Lower lobe of right lung (tissue), 2 donors: ENCODE results near the gene SLC25A3. TPM values are rescaled to one million over a fixed set of nuclear protein-coding genes. Genes with fewer than 3 reads are reported as not detected.

Experiments used
- ATAC-seq, 2 donors: fragments of 200-7000 bp; cut with Tn5 transposase; one replicate each; pipeline ENCODE4 v1.9.1; 2020 to 2022; ENCODE audit warnings: mild to moderate bottlenecking in 2 of 2, moderate library complexity in 2 of 2
- DNase-seq: peaks from one replicate; pipeline ENCODE4 v3.0.0-alpha.2; 2020
- H3K27ac ChIP-seq: fragments of 200-600 bp; one replicate; pipeline ENCODE4 v1.8.0; 2022
- H3K27me3 ChIP-seq: fragments of 200-600 bp; one replicate; pipeline ENCODE4 v1.8.0; 2022; ENCODE audit warnings: low read depth
- H3K36me3 ChIP-seq: fragments of 200-600 bp; one replicate; pipeline ENCODE4 v1.8.0; 2022; ENCODE audit warnings: mild to moderate bottlenecking
- H3K4me1 ChIP-seq: fragments of 200-600 bp; one replicate; pipeline ENCODE4 v1.8.0; 2022
- H3K4me3 ChIP-seq: fragments of 200-600 bp; one replicate; pipeline ENCODE4 v1.8.0; 2022; ENCODE audit warnings: mild to moderate bottlenecking
- H3K9me3 ChIP-seq: fragments of 200-600 bp; one replicate; pipeline ENCODE4 v1.8.0; 2022
- intact Hi-C: fragments of 100-400 bp; cut with DNase I; formaldehyde crosslinking; loops from one replicate; pipeline ENCODE4 v1.11.0; 2022
- total RNA-seq: library from RNA; stranded (reverse); fragmentation: NEBNext Ultra II Directional; extraction: Animal tissue kit (Norgen Biotek cat#: 25700); gene quantifications from one replicate; pipeline ENCODE4 v1.2.1, GENCODE V29; 2021
- TF ChIP-seq, protein P1 (sequence below): fragments of 200-600 bp; IDR thresholded peaks from one replicate; pipeline ENCODE4 v1.8.0; 2022; ENCODE audit warnings: antibody characterized with exemption, mild to moderate bottlenecking
- donor health status: DM: no; HTN: yes; CAD: no; lungs with severe emphysema.

SLC25A3 gene
- total RNA-seq, 1 donor from 2014 or later, result 348 TPM

DNA sequence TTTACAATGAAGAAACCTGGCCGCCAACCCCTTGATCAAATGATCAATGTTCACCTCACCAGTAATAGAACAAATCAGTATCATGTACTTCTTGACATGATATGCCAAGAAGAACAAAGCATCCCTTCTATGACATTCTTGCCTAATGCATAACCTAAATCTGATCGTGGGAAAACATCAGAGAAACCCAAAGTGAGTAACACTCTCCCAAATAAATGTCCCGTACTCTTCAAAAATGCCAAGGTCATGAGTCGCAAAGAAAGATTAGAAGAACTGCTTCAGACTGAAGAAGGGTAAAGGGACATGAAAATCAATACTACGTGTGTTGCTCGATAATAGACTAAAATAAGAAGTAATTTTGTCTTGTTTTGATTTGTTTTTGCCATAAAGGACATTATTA is 11.4 kb upstream of the SLC25A3 start:
- no peaks in the 10 kb centered on the region for H3K9me3 ChIP-seq
- DNase-seq (no peak), ATAC-seq (no peak)
- intact Hi-C loops, result no loop called here
- no peak overlapping the region for H3K27ac ChIP-seq
- no peak overlapping the region for H3K4me3 ChIP-seq
- no peaks in the 10 kb centered on the region for H3K4me1 ChIP-seq
- no peaks in the 10 kb centered on the region for H3K36me3 ChIP-seq
- H3K27me3 ChIP-seq, result no peaks in the 10 kb centered on the region
- TF ChIP-seq, protein P1, sequence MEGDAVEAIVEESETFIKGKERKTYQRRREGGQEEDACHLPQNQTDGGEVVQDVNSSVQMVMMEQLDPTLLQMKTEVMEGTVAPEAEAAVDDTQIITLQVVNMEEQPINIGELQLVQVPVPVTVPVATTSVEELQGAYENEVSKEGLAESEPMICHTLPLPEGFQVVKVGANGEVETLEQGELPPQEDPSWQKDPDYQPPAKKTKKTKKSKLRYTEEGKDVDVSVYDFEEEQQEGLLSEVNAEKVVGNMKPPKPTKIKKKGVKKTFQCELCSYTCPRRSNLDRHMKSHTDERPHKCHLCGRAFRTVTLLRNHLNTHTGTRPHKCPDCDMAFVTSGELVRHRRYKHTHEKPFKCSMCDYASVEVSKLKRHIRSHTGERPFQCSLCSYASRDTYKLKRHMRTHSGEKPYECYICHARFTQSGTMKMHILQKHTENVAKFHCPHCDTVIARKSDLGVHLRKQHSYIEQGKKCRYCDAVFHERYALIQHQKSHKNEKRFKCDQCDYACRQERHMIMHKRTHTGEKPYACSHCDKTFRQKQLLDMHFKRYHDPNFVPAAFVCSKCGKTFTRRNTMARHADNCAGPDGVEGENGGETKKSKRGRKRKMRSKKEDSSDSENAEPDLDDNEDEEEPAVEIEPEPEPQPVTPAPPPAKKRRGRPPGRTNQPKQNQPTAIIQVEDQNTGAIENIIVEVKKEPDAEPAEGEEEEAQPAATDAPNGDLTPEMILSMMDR, result no peak

DNA sequence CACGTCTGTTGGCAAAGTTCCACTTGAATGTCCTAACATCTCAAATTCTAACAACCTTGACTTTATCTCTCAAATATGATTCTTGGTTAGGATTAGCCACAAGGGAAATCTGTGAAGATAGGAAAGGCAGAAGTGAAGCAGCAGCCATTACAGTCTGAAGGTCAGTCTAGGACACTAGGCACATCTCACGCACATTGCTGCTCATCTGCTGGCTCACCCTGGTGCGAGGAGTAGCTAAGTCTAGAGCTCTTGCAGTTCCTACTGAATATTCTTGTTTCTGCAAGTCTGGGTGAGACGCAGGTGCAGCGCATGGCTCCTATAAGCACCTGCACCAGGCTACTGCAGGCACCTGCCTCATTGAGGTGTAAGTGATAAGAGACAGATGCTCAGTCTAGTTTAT is 6.4 kb upstream of the SLC25A3 start:
- no peaks in the 10 kb centered on the region for H3K27me3 ChIP-seq
- intact Hi-C loops, result no loop called here
- DNase-seq (no peak), ATAC-seq (no peak)
- no peak overlapping the region for H3K27ac ChIP-seq
- H3K36me3 ChIP-seq, result no peaks in the 10 kb centered on the region
- H3K4me3 ChIP-seq, result no peak overlapping the region
- no peaks in the 10 kb centered on the region for H3K4me1 ChIP-seq
- no peaks in the 10 kb centered on the region for H3K9me3 ChIP-seq
- TF ChIP-seq, protein P1, result no peak

DNA sequence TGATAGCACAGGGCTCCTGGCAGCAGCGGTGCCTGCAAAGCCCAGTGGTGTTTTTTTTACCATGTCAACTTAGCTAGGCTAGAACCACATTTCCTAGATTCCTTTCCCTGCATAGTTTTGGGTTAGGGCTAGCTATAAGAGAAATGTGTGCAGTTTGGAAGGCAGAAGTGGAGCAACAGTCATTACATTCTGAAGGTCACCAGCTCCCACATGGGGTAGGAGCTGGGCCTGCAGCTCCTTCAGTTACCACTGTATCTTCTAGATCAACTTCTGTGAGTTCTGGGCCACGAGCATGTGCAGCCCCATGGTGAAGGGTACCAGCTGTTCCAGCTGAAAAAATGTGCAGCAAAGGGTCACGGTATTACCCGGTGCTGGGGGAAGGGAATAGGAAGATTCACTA is 2.3 kb upstream of the SLC25A3 start:
- DNase-seq (no peak), ATAC-seq (no peak)
- H3K36me3 ChIP-seq, result peaks cover 8% of the 10 kb centered on the region
- no peaks in the 10 kb centered on the region for H3K27me3 ChIP-seq
- peaks cover 18% of the 10 kb centered on the region for H3K4me1 ChIP-seq
- no peak overlapping the region for H3K27ac ChIP-seq
- TF ChIP-seq, protein P1, result no peak
- no peak overlapping the region for H3K4me3 ChIP-seq
- no peaks in the 10 kb centered on the region for H3K9me3 ChIP-seq
- intact Hi-C loops, result no loop called here

DNA sequence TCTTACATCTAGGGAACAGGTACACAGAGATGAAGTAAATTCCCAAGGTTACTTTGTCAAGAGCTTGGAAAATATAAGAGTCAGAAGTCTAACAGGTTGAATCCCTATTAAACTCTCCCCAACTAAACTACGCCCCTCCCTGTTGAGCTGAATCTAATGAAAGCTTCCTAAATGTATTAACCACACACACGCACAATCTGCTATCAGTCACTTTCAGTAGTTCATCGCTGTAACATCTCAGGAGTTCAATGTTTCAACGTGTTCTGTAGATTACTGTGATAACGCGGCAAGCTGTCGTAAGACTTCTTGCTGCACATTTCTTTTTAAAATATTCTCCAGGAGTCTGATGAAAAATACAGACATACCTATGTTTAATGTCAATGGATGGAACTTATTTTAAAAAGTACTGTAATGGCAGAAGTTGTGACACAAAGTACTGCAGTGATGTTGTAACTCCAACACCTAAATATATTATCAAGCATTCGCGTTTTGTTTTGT is 612 bp upstream of the SLC25A3 start:
- intact Hi-C loops, result no loop called here
- Histone ChIP-seq H3K27ac (peak overlapping the region; percentile 98), H3K27me3 (no peaks in the 10 kb centered on the region), H3K4me1 (peaks cover 25% of the 10 kb centered on the region), H3K4me3 (peak overlapping the region; percentile 85), H3K36me3 (peaks cover 25% of the 10 kb centered on the region), H3K9me3 (no peaks in the 10 kb centered on the region)
- no peak for ATAC-seq
- no peak for DNase-seq
- TF ChIP-seq, protein P1, result no peak

DNA sequence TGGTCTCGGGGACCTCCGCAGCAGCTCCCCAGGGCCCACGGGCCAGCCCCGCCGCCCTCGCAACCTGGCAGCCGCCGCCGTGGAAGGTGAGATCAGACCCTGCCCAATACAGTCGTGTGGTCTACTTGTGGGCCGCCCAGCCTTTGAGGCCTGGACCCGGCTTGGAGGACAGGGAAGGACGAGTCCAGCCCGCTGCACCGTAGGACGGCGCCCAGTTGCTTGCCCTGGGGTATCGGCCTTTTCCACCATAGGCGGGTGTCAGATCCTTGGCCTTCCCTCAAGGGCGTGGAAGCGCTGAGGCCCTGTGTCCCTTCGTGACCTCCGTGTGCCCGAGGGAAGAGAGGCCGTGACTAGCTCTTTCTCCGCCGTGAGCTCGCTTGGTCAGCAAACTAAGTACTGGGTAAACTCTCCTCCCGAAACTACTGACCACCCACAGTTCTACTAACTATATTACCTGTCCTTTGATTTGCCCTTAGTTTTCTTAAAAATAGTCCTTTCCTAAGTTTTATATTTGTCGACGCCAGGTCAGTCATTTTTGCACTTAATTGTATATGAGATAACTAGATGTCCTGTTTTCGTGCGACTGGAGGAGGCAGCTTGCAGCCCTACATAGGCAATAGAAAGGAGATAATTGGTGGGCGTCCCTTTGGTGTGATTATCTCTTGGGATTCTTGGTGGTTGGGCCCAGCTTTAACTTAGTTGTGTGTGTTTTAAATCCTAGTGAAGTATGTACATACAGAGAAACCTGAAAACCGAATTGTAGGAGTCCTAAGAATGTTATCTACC is 757 bp downstream of the SLC25A3 start:
- TF ChIP-seq, protein P1, result no peak
- intact Hi-C loops, result no loop called here
- H3K4me3 ChIP-seq, result peak overlapping the region; percentile 85
- no peaks in the 10 kb centered on the region for H3K9me3 ChIP-seq
- peaks cover 25% of the 10 kb centered on the region for H3K4me1 ChIP-seq
- H3K27me3 ChIP-seq, result no peaks in the 10 kb centered on the region
- peak; percentile 64 for DNase-seq
- peak; percentile 74 to 75 for ATAC-seq
- H3K27ac ChIP-seq, result peak overlapping the region; percentile 98
- H3K36me3 ChIP-seq, result peaks cover 38% of the 10 kb centered on the region
